HG02623 (cell line): ENCODE measurements around the gene IL36A.

ENCODE experiments used
- ATAC-seq: cut with Tn5 transposase; IDR thresholded peaks from one replicate; pipeline ENCODE4 v1.9.1; 2021; ENCODE audit warnings: moderate library complexity; ENCODE audit not compliant: unreplicated experiment

IL36A gene

GRCh38 chr2:113005030-113005509, at the start of gene IL36A:
IL36A (plus strand) TSS chr2:113005459; CDS start chr2:113005872, 413 bp downstream.
- no peak for ATAC-seq

GRCh38 chr2:112957511-112957910, 47.7 kb upstream of the IL36A start:
- no peak for ATAC-seq

GRCh38 chr2:112958428-112959108, 46.7 kb upstream of the IL36A start:
- no peak for ATAC-seq

GRCh38 chr2:112959109-112959812, 46.0 kb upstream of the IL36A start:
- no peak for ATAC-seq

- no peak for ATAC-seq
Measured at GRCh38 chr2:112960230-112960825, 44.9 kb upstream of the IL36A start.

- ATAC-seq, result no peak
Measured at GRCh38 chr2:112962308-112963175, 42.7 kb upstream of the IL36A start.

- ATAC-seq, result no peak
Measured at GRCh38 chr2:112967023-112967422, 38.2 kb upstream of the IL36A start.

GRCh38 chr2:112972423-112973086, 32.7 kb upstream of the IL36A start:
- no peak for ATAC-seq

- no peak for ATAC-seq
Measured at GRCh38 chr2:112973156-112973555, 32.1 kb upstream of the IL36A start.

GRCh38 chr2:112977559-112978056, 27.7 kb upstream of the IL36A start, which contains the start of gene IL36G:
IL36G (plus strand) TSS chr2:112978006; CDS start chr2:112978639, 633 bp downstream.
- no peak for ATAC-seq

- ATAC-seq, result no peak
Measured at GRCh38 chr2:112979731-112980130, 25.5 kb upstream of the IL36A start.

GRCh38 chr2:112980537-112980936, 24.7 kb upstream of the IL36A start:
- no peak for ATAC-seq

- ATAC-seq, result no peak
Measured at GRCh38 chr2:112985090-112985489, 20.2 kb upstream of the IL36A start.

GRCh38 chr2:112989611-112990010, 15.6 kb upstream of the IL36A start:
- no peak for ATAC-seq

- ATAC-seq, result no peak
Measured at GRCh38 chr2:112993831-112994230, 11.4 kb upstream of the IL36A start.

- no peak for ATAC-seq
Measured at GRCh38 chr2:112994648-112995047, 10.6 kb upstream of the IL36A start.

GRCh38 chr2:112995346-112995920, 9.8 kb upstream of the IL36A start:
- ATAC-seq, result no peak

GRCh38 chr2:112996635-112997034, 8.6 kb upstream of the IL36A start:
- no peak for ATAC-seq

- ATAC-seq, result no peak
Measured at GRCh38 chr2:112997151-112997550, 8.1 kb upstream of the IL36A start.

- ATAC-seq, result no peak
Measured at GRCh38 chr2:113000436-113000835, 4.8 kb upstream of the IL36A start.
